K562 (cell line): Measurements from ENCODE around the gene PTGES3L. TPM values are rescaled to one million over a fixed set of nuclear protein-coding genes. Genes with fewer than 3 reads are reported as not detected.
A peak's percentile ranks its signal among the peaks of the same experiment; 100 is the strongest.

Experiments used
- BDP1 ChIP-seq: IDR thresholded peaks from 3 replicates; pipeline ENCODE4 v1.6.1; 2011; ENCODE audit not compliant: insufficient read length, insufficient read depth
- CBX1 ChIP-seq: sonication (generic); IDR thresholded peaks from 2 replicates; pipeline ENCODE4 v1.6.1; 2016; ENCODE audit warnings: antibody characterized with exemption, low read depth, mild to moderate bottlenecking
- CCAR2 ChIP-seq: fragments of 200-400 bp; formaldehyde crosslinking; IDR thresholded peaks from 2 replicates; pipeline ENCODE4 v1.6.1; 2017; ENCODE audit warnings: mild to moderate bottlenecking, low read depth, low read length
- CREM ChIP-seq: IDR thresholded peaks from 2 replicates; pipeline ENCODE4 v1.6.1; 2014; ENCODE audit warnings: antibody characterized with exemption, low read depth
- EP400 ChIP-seq: fragments of 450-650 bp; IDR thresholded peaks from 2 replicates; pipeline ENCODE4 v1.6.1; 2017; ENCODE audit warnings: antibody characterized with exemption, mild to moderate bottlenecking, moderate library complexity
- KAT7 ChIP-seq: sonication (generic); formaldehyde crosslinking; IDR thresholded peaks from 2 replicates; pipeline ENCODE4 v1.8.0; 2022; ENCODE audit warnings: missing genetic modification reagents, mild to moderate bottlenecking, borderline replicate concordance
- KLF13 ChIP-seq: fragments of 450-650 bp; IDR thresholded peaks from 2 replicates; pipeline ENCODE4 v1.6.1; 2016; ENCODE audit warnings: missing genetic modification characterization, low read depth, mild to moderate bottlenecking, missing compliant biosample characterization, moderate library complexity, borderline replicate concordance
- MXI1 ChIP-seq: IDR thresholded peaks from 2 replicates; pipeline ENCODE4 v1.6.1; 2011; ENCODE audit warnings: low read depth, mild to moderate bottlenecking, improper control_type of control experiment, low read length
- MYNN ChIP-seq, 2 experiments: sonication (generic); formaldehyde crosslinking in 1 of 2; IDR thresholded peaks; 2 replicates each; pipeline versions ENCODE4 v1.5.0 to v1.6.1; 2016 to 2020; ENCODE audit warnings: antibody characterized with exemption in 1 of 2, missing genetic modification reagents in 1 of 2
- RBFOX2 ChIP-seq: fragments of 200-400 bp; formaldehyde crosslinking; IDR thresholded peaks from 2 replicates; pipeline ENCODE4 v1.6.1; 2017; ENCODE audit warnings: low read depth, mild to moderate bottlenecking, low read length, moderate library complexity
- RUNX1 ChIP-seq: sonication (generic); IDR thresholded peaks from 2 replicates; pipeline ENCODE4 v1.6.1; 2016; ENCODE audit warnings: antibody characterized with exemption, low read depth
- STAG1 ChIP-seq: sonication (generic); formaldehyde crosslinking; IDR thresholded peaks from 2 replicates; pipeline ENCODE4 v1.5.0; 2020; ENCODE audit warnings: missing genetic modification reagents, borderline replicate concordance
- STAT5A ChIP-seq: IDR thresholded peaks from 2 replicates; pipeline ENCODE4 v1.6.1; 2012; ENCODE audit warnings: low read length, inconsistent platforms, borderline replicate concordance
- ZNF124 ChIP-seq: sonication (generic); formaldehyde crosslinking; IDR thresholded peaks from 2 replicates; pipeline ENCODE4 v1.8.1; 2022; ENCODE audit warnings: missing genetic modification reagents
- ZZZ3 ChIP-seq: fragments of 450-650 bp; IDR thresholded peaks from 2 replicates; pipeline ENCODE4 v1.6.1; 2016; ENCODE audit warnings: antibody characterized with exemption, mild to moderate bottlenecking, moderate library complexity
- polyA plus RNA-seq, 8 experiments: library from polyadenylated mRNA; depleted of rRNA in 4 of 8; stranded (reverse) in 5 of 8; unstranded in 3 of 8; fragments of >200 nt; fragmentation: Nextera tagmentation in 2 of 8; fragmentation: Illumina TruSeq in 1 of 8; extraction: Ambion mirVana in 2 of 8; extraction: Trizol in 1 of 8; gene quantifications; 2 replicates each; pipeline versions ENCODE4 v1.2.1 to v1.2.3, GENCODE V29; 2011 to 2014; ENCODE audit warnings: inconsistent platforms in 1 of 8, missing spikeins in 1 of 8
- total RNA-seq, 7 experiments: library from RNA; depleted of rRNA in 6 of 7; stranded (reverse); fragments of >200 nt in 6 of 7; fragmentation: Illumina TruSeq in 2 of 7; extraction: Trizol in 2 of 7; gene quantifications; 2 replicates each; pipeline versions ENCODE4 v1.2.1 to v1.2.3, GENCODE V29; 2011 to 2021; ENCODE audit warnings: low replicate concordance in 1 of 7
- TF ChIP-seq, protein P1 (sequence below): fragments of 250-450 bp; sonication (Bioruptor Pico); IDR thresholded peaks from 2 replicates; pipeline ENCODE4 v1.5.0; 2020; ENCODE audit warnings: mild to moderate bottlenecking
- TF ChIP-seq, protein P2 (sequence below): sonication (generic); formaldehyde crosslinking; IDR thresholded peaks from 2 replicates; pipeline ENCODE4 v1.8.1; 2023; ENCODE audit warnings: mild to moderate bottlenecking, missing genetic modification reagents, moderate library complexity
- TF ChIP-seq, protein P3 (sequence below): fragments of 250-450 bp; sonication (Bioruptor Pico); IDR thresholded peaks from 2 replicates; pipeline ENCODE4 v1.4.0; 2020; ENCODE audit warnings: mild to moderate bottlenecking
- TF ChIP-seq, protein P4 (sequence below): fragments of 450-650 bp; formaldehyde crosslinking; IDR thresholded peaks from 2 replicates; pipeline ENCODE4 v1.4.0; 2022; ENCODE audit warnings: missing genetic modification characterization

PTGES3L gene
- total and polyA plus RNA-seq, 9 of the 15 experiments (the other 6 are each of a cell fraction or from before 2014, with no cell fraction given) = 6.0 to 16.0 (median 9.6) TPM

DNA sequence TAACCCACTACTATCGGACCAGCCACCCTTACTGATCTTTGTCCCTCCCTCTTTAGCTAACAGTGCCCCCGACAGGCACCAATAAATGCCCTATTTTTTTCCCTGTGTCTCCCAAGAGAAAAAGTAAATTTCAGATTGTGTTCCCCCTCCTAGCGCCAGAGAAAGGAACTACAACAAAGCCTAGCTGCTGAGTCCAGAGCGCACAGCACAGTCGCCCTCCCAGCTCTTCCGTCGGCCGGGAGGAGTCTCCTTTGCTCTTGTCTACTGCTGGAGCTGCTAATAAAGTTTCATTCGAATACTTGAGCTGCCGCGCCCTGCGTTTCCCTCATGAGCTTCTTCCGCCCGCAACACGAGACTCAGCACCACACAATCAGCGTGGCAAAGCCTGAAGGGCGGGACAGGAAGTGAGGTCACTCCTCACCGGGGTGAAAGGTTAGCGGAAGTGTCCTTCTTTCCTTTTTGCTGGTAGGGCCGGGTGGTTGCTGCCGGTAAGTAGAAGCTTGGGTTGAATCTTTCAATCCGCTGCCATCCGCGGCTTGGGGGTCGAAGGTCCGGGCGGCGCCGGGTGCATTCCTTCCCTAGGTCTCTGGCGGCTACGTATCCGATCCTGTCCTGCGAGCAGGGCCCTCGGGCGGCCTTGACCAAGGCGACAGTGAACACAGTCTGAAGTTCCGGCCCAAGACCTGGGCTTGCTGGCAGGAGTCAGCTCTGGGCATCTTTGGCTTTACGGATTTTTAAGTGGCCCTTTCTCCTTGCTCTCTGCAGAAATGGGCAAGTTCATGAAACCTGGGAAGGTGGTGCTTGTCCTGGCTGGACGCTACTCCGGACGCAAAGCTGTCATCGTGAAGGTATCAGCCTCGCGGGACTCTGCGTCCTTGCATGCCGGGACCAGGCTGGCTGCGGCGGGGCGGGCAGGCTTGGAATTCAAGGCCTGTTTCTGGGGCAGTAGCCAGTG is 18.4 kb upstream of the PTGES3L start, which contains the start of gene RPL27 (continued):
- TF ChIP-seq, protein P1, sequence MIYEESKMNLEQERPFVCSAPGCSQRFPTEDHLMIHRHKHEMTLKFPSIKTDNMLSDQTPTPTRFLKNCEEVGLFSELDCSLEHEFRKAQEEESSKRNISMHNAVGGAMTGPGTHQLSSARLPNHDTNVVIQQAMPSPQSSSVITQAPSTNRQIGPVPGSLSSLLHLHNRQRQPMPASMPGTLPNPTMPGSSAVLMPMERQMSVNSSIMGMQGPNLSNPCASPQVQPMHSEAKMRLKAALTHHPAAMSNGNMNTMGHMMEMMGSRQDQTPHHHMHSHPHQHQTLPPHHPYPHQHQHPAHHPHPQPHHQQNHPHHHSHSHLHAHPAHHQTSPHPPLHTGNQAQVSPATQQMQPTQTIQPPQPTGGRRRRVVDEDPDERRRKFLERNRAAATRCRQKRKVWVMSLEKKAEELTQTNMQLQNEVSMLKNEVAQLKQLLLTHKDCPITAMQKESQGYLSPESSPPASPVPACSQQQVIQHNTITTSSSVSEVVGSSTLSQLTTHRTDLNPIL (CRISPR knock-in tag) = no peak
- TF ChIP-seq STAT5A = peak; percentile 29; the same call in 1 of the 2 replicates
- TF ChIP-seq ZNF124 (CRISPR knock-in tag) = no peak
- peak; percentile 99 for TF ChIP-seq EP400
- TF ChIP-seq, protein P2, sequence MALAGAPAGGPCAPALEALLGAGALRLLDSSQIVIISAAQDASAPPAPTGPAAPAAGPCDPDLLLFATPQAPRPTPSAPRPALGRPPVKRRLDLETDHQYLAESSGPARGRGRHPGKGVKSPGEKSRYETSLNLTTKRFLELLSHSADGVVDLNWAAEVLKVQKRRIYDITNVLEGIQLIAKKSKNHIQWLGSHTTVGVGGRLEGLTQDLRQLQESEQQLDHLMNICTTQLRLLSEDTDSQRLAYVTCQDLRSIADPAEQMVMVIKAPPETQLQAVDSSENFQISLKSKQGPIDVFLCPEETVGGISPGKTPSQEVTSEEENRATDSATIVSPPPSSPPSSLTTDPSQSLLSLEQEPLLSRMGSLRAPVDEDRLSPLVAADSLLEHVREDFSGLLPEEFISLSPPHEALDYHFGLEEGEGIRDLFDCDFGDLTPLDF (CRISPR knock-in tag) = peak; percentile 95
- TF ChIP-seq ZZZ3 = peak; percentile 100
- peak; percentile 98 for TF ChIP-seq RBFOX2
- TF ChIP-seq CREM = peak; percentile 96
- 0 out of 2 replicates have a peak, but pooled peaks have one; percentile 39 for TF ChIP-seq CBX1
- peak; percentile 92 for TF ChIP-seq MXI1
- TF ChIP-seq BDP1 = no peak
- TF ChIP-seq, protein P3, sequence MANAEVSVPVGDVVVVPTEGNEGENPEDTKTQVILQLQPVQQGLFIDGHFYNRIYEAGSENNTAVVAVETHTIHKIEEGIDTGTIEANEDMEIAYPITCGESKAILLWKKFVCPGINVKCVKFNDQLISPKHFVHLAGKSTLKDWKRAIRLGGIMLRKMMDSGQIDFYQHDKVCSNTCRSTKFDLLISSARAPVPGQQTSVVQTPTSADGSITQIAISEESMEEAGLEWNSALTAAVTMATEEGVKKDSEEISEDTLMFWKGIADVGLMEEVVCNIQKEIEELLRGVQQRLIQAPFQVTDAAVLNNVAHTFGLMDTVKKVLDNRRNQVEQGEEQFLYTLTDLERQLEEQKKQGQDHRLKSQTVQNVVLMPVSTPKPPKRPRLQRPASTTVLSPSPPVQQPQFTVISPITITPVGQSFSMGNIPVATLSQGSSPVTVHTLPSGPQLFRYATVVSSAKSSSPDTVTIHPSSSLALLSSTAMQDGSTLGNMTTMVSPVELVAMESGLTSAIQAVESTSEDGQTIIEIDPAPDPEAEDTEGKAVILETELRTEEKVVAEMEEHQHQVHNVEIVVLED = peak; percentile 55; the same call in 1 of the 2 replicates
- TF ChIP-seq MYNN (IDR thresholded peaks at IDR 0.05) = peak; percentile 71
- no peak for TF ChIP-seq MYNN (CRISPR knock-in tag; IDR thresholded peaks at IDR 0.05)
- no peak for TF ChIP-seq RUNX1
- 0 out of 2 replicates have a peak, but pooled peaks have one; percentile 24 for TF ChIP-seq KAT7 (CRISPR knock-in tag)
- no peak for TF ChIP-seq KLF13 (tag)
- TF ChIP-seq, protein P4, sequence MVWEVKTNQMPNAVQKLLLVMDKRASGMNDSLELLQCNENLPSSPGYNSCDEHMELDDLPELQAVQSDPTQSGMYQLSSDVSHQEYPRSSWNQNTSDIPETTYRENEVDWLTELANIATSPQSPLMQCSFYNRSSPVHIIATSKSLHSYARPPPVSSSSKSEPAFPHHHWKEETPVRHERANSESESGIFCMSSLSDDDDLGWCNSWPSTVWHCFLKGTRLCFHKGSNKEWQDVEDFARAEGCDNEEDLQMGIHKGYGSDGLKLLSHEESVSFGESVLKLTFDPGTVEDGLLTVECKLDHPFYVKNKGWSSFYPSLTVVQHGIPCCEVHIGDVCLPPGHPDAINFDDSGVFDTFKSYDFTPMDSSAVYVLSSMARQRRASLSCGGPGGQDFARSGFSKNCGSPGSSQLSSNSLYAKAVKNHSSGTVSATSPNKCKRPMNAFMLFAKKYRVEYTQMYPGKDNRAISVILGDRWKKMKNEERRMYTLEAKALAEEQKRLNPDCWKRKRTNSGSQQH = no peak
- TF ChIP-seq STAG1 = 0 out of 2 replicates have a peak, but pooled peaks have one; percentile 11
- peak; percentile 94; the same call in 1 of the 2 replicates for TF ChIP-seq CCAR2
